Activated naive CD4-positive, alpha-beta T cell treated with anti-CD3 and anti-CD28 coated beads, Interleukin-2, amount 50 U/mL, for 16 hours (primary cell): ENCODE measurements around the gene C12orf57.
"Not testable (repeated sequence)": the region's sequence is repeated elsewhere in the genome, so short reads cannot be mapped to it uniquely, and the experiment has no call there.

Source experiments
- DNase-seq: peaks from one replicate; pipeline ENCODE4 v3.0.0-alpha.2; 2020

C12orf57 gene, protein sequence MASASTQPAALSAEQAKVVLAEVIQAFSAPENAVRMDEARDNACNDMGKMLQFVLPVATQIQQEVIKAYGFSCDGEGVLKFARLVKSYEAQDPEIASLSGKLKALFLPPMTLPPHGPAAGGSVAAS

DNA sequence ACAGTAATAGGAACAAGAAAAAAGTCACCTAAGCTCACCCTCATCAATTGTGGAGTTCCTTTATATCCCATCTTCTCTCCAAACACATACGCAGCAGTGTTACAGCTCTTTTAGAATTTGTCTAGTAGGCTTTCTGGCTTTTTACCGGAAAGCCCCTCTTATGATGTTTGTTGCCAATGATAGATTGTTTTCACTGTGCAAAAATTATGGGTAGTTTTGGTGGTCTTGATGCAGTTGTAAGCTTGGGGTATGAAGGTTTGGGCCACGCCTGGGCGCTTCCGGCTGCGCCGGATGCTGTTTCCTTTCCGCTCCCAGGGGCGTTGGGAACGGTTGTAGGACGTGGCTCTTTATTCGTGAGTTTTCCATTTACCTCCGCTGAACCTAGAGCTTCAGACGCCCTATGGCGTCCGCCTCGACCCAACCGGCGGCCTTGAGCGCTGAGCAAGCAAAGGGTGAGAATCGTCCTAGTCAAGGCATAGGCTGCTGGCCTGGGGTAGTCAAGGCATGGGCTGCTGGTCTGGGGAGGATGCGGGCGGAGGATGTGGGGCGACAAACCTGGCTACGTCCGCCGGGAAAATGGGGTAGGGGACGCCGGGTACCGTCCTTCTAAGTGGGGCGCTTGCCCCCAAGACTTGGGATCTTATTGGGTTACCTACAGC, at the start of gene C12orf57, which contains the start of gene RNU7-1:
Gene C12orf57 (plus strand): TSS at position 301 of the 659 bp plus-strand sequence. CDS start 100 bp downstream, at position 401.
Gene RNU7-1 (plus strand): TSS at position 95 of the 659 bp plus-strand sequence.
- peak; percentile 79 for DNase-seq

DNA sequence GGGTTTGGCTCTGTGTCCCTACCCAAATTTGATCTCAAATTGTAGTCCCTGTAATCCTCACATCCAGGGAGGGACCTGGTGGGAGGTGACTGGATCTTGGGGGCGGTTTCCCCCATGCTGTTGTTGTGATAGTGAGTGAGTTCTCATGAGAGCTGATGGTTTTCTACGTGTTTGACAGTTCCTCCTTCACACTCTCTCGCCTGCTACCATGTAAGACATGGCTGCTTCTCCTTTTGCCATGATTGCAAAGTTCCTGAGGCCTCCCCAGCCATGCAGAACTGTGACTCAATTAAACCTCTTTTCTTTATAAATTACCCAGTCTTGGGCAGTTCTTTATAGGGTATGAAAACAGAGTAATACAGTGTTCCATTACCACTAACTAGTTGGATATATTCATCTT, 49.5 kb upstream of the C12orf57 start:
- DNase-seq, result no peak

DNA sequence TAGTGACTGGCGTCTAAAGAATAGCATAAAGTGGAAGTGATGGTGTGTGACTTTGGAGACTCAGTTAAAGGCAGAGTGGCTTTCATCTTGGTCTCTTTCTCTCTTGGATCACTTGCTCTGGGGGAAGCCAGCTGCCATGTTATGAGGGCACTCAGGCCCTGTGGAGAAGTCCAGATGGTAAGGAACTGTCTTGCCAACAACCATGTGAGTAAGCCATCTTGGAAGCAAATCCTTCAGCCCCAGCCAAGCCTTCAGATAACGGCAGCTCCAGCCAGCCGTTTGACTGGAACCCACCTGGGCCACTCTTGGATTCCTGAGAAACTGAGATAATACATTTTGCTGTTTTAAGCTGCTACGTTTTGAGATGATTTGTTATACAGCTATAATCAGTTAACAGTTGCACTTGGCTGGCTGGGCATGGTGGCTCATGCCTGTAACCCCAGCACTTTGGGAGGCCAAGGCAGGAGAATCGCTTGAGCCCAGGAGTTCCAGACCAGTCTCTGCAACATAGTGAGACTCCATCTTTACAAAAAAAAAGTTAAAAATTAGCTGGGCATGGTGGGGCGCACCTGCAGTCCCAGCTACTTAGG, 46.9 kb upstream of the C12orf57 start:
- no peak for DNase-seq

DNA sequence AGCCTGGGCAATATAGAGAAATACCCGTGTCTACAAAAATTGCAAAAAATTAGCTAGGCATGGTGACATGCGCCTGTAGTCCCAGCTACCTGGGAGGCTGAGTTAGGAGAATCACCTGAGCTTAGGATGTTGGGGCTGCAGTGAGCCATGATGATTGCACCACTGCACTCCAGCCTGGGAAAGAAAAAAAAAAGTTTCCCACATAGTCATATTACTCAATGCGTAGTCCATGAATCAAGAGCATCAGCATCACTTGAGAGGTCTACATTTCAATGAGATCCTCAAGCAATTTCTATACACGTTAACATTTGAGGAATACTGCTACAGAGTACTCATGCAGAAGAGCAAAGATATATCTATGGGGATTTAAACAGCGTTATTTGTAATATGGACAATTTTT, 44.4 kb upstream of the C12orf57 start:
- DNase-seq, result no peak

DNA sequence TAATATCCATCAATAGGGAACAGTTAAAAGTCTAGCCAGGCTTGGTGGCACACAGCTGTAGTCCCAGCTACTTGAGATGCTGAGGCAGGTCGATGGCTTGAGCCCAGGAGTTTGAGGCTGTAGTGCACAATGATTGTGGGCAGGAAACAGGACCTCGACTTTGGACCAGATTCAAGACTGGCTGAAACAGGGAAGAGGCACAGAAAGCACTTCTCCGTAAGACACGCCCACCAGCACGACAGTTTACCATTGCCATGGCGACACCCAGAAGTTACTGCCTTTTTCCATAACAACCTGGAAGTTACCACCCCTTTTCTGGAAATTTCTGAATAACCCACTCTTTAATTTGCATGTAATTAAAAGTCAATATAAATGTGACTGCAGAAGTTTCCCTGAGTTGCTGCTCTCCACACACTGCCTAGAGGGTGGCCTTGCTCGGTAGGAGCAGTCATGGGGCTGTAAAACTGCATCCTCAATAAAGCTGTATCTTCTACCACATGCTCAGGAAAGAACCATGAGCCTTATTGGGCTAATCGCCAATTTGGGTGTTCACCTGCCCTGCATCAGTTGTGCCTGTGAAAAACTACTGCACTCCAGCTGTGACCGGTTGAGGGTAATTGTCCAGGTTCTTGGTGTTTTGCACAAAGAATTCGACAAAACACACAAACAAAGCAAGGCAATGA, 43.8 kb upstream of the C12orf57 start:
- no peak for DNase-seq

DNA sequence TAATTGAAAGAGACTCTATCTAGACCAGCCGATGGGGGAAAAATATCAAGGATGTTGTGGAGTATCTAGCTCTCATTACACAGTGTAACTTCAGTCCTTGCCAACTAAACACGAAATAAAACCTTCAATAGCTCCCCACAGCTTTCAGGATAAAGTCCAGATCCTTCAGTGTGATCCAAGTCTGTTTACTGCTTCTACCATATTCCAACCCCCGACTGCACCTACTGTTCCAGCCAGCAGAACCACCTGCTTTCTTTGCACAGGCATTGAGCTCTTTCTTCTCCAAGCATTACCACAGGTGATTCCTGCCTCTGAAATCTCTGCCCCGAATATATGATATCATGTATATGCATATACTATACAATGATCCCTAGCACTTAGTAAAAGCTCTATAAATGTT, 41.4 kb upstream of the C12orf57 start:
- no peak for DNase-seq

DNA sequence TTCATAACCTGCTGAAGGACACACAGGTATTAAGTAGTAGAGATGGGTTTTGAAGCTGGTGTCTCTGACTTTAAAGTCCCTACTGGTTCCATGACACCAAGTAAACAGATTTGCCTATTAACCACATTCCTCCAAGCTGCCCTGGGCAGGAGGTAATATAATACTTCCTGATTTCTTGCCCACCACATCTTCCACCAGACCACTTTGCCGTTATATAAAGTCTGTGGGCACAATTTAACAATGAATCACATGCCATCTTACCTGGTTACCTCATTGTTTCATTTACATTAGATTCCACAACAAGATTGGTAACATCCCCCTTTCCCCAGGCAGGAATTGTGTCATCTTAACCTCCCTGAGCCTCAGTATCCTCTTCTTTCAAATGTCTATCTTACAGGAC, 40.1 kb upstream of the C12orf57 start:
- DNase-seq, result no peak

DNA sequence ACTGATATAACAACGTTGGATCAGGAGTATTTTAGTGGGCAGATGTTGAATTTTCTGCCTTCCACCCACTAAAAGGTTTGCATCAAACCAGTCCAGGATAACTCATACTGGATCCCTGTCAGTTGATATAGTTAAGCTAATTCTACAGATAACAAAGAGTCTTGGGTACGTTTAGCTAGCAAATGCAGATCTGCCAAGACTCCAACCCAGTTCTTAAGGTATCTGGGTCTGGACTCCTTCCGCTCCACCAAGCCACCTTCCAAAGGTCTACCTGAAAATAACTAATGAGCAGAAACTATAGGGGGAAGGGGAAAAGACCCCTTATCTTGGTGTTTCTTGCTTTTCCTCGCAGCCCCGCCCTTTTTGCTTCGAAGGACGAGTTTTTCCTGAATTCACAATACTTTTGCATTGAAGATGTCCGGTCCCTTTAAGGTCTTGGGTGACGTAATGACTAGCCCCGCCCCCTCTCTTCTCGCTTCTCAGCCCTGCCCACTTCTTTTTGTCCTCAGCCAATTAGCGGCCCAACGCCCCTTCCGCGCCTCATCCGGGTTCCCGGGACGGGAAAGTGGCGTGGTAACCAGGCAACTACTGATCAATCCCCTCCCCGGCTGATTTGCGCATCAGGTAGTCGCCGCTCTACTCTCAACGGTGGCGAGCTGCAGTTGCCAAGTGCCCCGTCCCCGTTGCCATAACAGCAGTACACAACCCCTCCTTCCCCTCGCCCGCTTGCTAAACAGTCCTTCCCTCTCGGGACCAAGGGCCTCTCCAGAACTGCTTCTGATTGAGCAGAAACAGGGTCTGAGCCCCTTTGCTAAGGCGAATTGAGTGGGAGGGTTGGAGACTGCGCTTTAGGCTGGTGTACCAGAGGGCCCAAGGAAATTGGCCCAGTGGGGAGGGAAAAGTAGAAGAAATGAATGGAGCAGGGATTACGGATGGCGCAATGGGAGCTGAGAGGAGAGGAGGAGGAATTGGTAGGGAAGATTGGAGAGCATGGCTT, 39.2 kb upstream of the C12orf57 start, which contains the start of gene LRRC23:
Gene LRRC23 (plus strand): TSS at position 543 of the 997 bp plus-strand sequence. CDS start 812 bp downstream, outside the sequence.
- DNase-seq, result peak; percentile 96

DNA sequence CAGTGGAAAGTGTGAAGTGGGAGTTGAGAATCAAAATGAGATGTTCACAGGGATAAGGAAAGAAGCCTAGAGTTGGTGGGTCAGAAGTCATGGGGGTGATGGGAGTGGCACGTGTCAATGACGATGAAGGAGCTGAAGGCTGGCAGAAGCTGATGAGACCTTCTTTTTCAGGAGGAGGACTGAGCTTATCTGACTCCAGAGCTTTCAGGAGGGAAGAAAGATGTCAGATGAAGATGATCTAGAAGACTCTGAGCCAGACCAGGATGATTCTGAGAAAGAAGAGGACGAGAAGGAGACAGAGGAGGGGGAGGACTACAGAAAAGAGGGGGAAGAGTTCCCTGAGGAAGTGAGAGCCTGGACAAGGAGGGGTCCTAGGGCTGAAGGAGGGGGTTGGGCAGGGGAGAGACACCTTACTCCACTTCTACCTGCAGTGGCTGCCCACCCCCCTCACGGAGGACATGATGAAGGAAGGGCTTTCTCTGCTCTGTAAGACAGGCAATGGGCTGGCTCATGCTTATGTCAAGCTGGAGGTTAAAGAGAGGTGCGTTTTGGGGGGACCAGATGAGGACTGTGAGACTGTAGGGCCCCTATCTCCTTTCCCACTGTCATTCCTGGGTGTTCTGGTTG, 38.3 kb upstream of the C12orf57 start:
- no peak for DNase-seq

DNA sequence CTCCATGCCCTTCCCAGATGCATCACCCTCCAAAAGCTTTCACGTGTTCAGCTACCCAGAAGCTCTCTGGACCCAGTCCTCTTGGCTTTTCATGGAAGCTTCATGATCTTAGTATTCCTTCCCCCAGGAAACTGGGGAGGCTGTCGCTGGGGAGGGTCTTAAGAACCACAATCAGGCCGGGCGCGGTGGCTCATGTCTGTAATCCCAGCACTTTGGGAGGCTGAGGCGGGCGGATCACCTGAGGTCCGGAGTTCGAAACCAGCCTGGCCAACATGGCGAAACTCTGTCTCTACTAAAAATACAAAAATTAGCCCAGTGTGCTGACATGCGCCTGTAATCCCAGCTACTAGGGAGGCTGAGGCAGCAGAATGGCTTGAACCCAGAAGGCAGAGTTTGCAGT, 35.7 kb upstream of the C12orf57 start:
- not testable (repeated sequence) for DNase-seq

DNA sequence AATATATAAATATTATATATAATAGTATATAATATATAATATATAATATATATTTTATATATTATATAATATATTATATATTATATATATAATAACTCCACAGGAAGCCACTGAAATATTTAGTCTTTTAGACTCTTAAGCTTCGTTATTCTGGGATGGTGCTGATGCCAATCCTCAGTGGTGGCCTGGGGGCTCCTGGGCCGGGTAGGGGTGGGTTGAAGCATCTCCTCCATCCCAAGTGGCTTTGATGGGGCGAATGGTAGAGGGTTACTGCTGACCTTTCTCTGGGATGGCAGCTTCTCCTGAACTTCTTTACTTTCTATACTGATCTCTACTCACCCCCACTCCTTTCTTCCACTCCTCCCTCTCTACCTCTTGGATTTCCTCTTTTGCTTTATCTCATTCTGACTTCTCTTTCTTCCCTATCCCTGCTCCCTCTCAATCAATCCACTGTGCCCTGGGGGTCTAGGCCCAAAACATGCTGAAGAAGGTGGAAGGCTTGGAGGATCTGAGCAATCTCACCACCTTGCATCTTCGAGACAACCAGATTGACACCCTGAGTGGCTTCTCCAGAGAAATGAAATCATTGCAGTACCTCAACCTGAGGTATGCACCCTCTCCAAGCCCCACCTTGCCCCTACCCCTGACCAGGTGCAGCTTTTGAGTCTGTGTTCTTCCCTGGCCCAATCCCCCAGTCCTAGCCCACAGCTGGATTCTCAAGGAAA, 34.2 kb upstream of the C12orf57 start:
- DNase-seq, result no peak

DNA sequence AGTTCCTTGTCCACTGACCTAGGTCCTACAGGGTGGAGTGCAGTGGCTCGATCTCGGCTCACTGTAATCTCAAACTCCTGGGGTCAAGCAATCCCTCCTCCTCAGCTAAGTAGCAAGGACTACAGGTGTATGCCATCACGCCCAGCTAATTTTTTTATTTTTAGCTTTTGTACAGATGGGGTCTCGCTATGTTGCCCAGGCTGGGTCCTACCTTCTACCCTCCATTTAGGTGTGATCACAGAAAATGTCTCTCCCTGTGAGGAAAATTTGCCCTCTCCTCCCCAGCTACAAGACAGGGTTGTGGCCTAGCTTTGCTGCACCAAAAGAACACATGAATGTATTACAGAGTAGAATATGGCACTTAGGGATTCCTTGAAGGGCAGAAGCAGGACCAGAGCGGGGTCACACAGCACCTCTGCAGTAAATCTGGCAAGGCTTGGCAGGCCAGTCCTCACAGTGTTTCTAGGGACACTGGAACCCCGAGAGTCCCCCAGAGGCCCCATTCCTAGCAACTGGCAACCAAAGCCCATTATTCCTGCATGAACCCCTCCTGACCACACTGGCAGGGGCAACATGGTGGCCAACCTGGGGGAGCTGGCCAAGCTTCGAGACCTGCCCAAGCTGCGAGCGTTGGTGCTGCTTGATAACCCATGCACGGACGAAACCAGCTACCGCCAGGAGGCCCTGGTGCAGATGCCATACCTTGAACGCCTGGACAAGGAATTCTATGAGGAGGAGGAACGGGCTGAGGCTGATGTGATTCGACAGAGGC, 31.5 kb upstream of the C12orf57 start:
- no peak for DNase-seq

DNA sequence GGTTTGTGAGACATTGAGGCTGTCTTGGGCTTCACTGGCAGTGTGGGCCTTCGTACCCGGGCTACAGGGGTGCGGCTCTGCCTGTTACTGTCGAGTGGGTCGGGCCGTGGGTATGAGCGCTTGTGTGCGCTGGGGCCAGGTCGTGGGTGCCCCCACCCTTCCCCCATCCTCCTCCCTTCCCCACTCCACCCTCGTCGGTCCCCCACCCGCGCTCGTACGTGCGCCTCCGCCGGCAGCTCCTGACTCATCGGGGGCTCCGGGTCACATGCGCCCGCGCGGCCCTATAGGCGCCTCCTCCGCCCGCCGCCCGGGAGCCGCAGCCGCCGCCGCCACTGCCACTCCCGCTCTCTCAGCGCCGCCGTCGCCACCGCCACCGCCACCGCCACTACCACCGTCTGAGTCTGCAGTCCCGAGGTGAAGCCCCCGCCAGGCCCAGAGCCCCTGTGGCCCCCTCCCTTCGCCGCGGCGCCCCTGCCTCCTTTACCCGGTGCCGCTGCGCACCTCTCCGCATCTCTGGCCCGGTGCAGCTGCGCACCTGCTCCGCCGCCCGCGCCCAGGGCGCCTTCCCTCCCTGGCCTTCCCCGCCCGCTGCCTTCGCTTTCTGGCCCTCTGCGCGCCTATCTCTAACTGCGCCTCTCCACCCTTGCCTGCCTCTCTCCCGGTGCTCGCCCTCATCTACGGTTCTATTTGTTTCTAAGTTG, 29.4 kb upstream of the C12orf57 start, which contains the start of gene ENO2:
Gene ENO2 (plus strand): TSS at position 335 of the 701 bp plus-strand sequence. CDS start 1,253 bp downstream, outside the sequence.
- DNase-seq, result peak; percentile 87

DNA sequence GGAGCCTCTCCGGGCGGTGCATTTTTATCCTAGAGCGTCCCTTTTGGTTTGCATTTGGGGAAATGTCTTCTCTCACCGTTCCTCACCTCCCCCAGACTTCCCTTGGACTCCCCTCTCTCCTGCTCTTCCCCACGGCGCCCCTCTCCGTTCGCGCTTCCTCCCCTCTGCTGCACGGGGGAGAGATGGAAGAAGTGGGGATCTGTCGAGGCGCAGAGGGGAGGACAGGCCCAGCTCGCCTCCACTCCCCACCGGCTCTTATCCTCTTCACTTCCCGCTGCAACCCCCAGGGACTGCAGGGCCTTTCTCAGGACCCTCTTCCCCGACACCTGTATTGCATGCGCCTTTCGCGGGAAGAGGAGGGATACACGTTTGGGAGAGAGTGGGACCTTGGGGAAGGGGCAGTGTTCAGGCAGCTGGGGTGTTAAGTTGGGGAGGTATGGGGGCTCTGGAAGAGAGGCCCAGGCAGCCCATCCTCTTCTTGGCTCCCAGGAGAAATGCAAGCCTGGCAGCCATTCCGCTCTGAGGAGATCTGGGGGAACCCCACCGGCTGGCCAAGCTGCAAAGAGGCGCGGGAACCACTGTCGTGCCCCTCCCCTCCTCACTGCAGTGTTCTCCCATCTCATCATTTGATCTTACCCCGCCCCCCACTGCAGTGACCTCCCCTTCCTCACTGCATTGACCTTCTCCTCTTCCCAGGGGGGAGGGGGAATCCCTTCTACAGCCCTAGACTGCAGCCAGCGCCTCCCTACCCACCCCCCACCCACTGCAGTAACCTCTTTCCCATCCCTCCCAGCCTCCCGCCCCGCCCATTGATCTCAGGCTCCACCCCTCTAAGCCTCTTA, 28.7 kb upstream of the C12orf57 start:
- no peak for DNase-seq

DNA sequence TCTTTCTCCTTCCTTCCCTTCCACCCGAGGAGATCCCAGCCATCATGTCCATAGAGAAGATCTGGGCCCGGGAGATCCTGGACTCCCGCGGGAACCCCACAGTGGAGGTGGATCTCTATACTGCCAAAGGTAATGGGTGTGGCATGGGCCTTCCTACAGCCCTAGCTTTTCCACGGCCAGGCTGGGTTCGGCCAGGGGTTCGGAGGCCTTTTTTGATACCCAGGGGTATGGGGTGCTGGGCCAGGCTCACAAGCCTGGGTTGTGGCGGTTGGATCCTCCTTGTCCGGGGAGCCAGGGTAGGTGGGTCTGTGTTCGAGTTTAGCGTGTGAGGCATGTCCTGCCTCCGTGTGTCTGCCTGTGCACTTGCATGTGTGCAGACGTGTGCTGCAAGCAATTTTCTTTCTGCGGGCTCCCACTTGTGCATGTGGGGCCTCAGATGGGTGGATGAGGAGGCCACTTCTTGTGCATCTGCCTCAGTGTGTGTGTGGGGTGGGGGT, 28.0 kb upstream of the C12orf57 start:
- DNase-seq, result no peak

DNA sequence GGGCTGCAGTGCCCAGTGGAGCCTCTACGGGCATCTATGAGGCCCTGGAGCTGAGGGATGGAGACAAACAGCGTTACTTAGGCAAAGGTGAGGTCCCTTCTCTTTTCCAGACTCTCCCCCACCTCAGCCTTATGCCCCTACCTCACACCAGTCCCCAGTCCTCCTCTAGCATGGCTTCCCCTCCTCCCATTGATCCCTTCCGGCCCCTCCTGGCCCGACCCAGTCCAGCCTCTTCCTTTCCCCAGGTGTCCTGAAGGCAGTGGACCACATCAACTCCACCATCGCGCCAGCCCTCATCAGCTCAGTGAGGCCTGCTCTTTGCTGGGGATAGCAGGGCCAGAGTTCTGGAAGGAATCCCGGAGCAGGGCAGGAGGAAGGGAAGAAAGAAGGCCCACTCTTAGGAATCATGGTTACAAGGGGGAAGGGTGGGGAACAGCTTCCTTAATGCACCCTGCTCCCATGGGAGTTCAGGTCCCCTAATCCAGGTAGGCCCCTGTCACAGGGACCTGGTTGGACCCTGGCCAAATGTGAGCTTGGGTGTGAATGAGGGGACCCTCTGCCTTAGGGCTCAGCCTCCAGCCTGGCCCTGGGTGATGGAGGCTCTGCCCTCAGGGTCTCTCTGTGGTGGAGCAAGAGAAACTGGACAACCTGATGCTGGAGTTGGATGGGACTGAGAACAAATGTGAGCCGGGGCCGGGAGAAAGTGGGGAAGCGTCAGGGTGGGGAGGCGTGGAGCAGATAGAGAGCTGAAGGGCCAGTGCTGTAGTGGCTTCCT, 27.2 kb upstream of the C12orf57 start:
- DNase-seq, result no peak

DNA sequence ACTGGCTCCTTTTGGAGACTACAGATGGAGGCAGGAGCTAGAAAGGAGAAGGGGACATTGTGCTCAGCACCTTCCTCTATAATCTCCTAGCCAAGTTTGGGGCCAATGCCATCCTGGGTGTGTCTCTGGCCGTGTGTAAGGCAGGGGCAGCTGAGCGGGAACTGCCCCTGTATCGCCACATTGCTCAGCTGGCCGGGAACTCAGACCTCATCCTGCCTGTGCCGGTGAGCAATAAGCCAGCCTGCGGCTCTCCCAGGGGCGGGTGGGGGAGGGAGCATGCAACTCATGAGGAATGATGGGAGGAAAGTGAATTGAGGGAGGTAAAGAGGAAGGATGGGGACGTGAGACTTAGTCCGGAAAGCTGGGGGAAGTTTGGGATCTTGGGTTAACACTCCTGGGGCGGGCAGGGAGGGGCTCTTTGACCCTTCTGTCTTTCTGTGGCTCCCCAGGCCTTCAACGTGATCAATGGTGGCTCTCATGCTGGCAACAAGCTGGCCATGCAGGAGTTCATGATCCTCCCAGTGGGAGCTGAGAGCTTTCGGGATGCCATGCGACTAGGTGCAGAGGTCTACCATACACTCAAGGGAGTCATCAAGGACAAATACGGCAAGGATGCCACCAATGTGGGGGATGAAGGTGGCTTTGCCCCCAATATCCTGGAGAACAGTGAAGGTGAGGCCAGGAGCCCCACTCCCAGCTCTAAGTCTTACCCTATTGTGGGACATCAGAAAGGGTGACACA, 26.2 kb upstream of the C12orf57 start:
- DNase-seq, result no peak
